HepG2 (cell line): ENCODE measurements around the gene MAPK6. TPM values are rescaled to one million over a fixed set of nuclear protein-coding genes. Genes with fewer than 3 reads are reported as not detected.

Experiments
- ARNT2 ChIP-seq: sonication (generic); formaldehyde crosslinking; IDR thresholded peaks from 2 replicates; pipeline ENCODE4 v1.8.0; 2022; ENCODE audit warnings: mild to moderate bottlenecking, low read depth, missing genetic modification reagents, moderate library complexity
- CBFB ChIP-seq: sonication (generic); formaldehyde crosslinking; IDR thresholded peaks from 2 replicates; pipeline ENCODE4 v1.4.0; 2020; ENCODE audit warnings: missing genetic modification reagents
- DPF2 ChIP-seq: sonication (generic); formaldehyde crosslinking; IDR thresholded peaks from 2 replicates; pipeline ENCODE4 v1.4.0; 2020; ENCODE audit warnings: mild to moderate bottlenecking, low read depth, missing genetic modification reagents, borderline replicate concordance
- FOXP1 ChIP-seq, 2 experiments: fragments of 450-650 bp in 1 of 2; IDR thresholded peaks; 2 replicates each; pipeline ENCODE4 v1.6.1; 2017 to 2018; ENCODE audit warnings: antibody characterized with exemption in 1 of 2
- GPN1 ChIP-seq: sonication (generic); formaldehyde crosslinking; IDR thresholded peaks from 2 replicates; pipeline ENCODE4 v1.5.1; 2020; ENCODE audit warnings: missing genetic modification reagents, borderline replicate concordance
- HIC2 ChIP-seq: sonication (generic); formaldehyde crosslinking; IDR thresholded peaks from 2 replicates; pipeline ENCODE4 v1.9.0; 2022; ENCODE audit warnings: low read depth, missing genetic modification reagents
- KLF13 ChIP-seq: sonication (generic); formaldehyde crosslinking; IDR thresholded peaks from 2 replicates; pipeline ENCODE4 v1.4.0; 2020; ENCODE audit warnings: mild to moderate bottlenecking, missing genetic modification reagents
- KMT2A ChIP-seq: sonication (generic); formaldehyde crosslinking; IDR thresholded peaks from 2 replicates; pipeline ENCODE4 v1.4.0; 2020; ENCODE audit warnings: missing genetic modification reagents
- NR2F6 ChIP-seq, 2 experiments: IDR thresholded peaks; 2 replicates each; pipeline ENCODE4 v1.6.1; 2016; ENCODE audit warnings: antibody characterized with exemption in 1 of 2, mild to moderate bottlenecking in 1 of 2
- RARG ChIP-seq: sonication (generic); formaldehyde crosslinking; IDR thresholded peaks from 2 replicates; pipeline ENCODE4 v1.4.0; 2020; ENCODE audit warnings: low read depth, mild to moderate bottlenecking, missing genetic modification reagents
- SALL2 ChIP-seq: sonication (generic); formaldehyde crosslinking; IDR thresholded peaks from 2 replicates; pipeline ENCODE4 v1.8.1; 2023; ENCODE audit warnings: mild to moderate bottlenecking, missing genetic modification reagents, inconsistent platforms
- TCF7 ChIP-seq: sonication (generic); IDR thresholded peaks from 2 replicates; pipeline ENCODE4 v1.6.1; 2016; ENCODE audit warnings: antibody characterized with exemption, low read depth
- TFE3 ChIP-seq: IDR thresholded peaks from 2 replicates; pipeline ENCODE4 v1.6.1; 2016
- ZBTB10 ChIP-seq: sonication (generic); formaldehyde crosslinking; IDR thresholded peaks from 2 replicates; pipeline ENCODE4 v1.4.0; 2020; ENCODE audit warnings: missing genetic modification reagents, borderline replicate concordance
- ZBTB3 ChIP-seq: sonication (generic); formaldehyde crosslinking; IDR thresholded peaks from 2 replicates; pipeline ENCODE4 v1.4.0; 2020; ENCODE audit warnings: low read depth, mild to moderate bottlenecking, moderate library complexity, missing genetic modification reagents, borderline replicate concordance
- ZNF20 ChIP-seq: sonication (generic); formaldehyde crosslinking; IDR thresholded peaks from 2 replicates; pipeline ENCODE4 v1.4.0; 2020; ENCODE audit warnings: mild to moderate bottlenecking, moderate library complexity, missing genetic modification reagents
- ZNF260 ChIP-seq: sonication (generic); formaldehyde crosslinking; IDR thresholded peaks from 2 replicates; pipeline ENCODE4 v1.4.0; 2020; ENCODE audit warnings: missing genetic modification reagents, low read depth, mild to moderate bottlenecking, borderline replicate concordance
- ZNF280B ChIP-seq: sonication (generic); formaldehyde crosslinking; IDR thresholded peaks from 2 replicates; pipeline ENCODE4 v1.5.0; 2020; ENCODE audit warnings: missing genetic modification reagents, mild to moderate bottlenecking, borderline replicate concordance
- ZNF333 ChIP-seq: sonication (generic); formaldehyde crosslinking; IDR thresholded peaks from 2 replicates; pipeline ENCODE4 v1.4.0; 2020; ENCODE audit warnings: mild to moderate bottlenecking, missing genetic modification reagents, borderline replicate concordance
- ZNF501 ChIP-seq: sonication (generic); formaldehyde crosslinking; IDR thresholded peaks from 2 replicates; pipeline ENCODE4 v1.5.1; 2020; ENCODE audit warnings: mild to moderate bottlenecking, moderate library complexity, missing genetic modification reagents
- ZNF614 ChIP-seq: IDR thresholded peaks from 2 replicates; pipeline ENCODE4 v1.6.1; 2018; ENCODE audit warnings: missing biosample characterization, missing genetic modification reagents, inconsistent platforms, borderline replicate concordance
- ZSCAN20 ChIP-seq: sonication (generic); formaldehyde crosslinking; IDR thresholded peaks from 2 replicates; pipeline ENCODE4 v1.4.0; 2020; ENCODE audit warnings: missing genetic modification reagents, mild to moderate bottlenecking, borderline replicate concordance
- polyA plus RNA-seq, 8 experiments: library from polyadenylated mRNA; depleted of rRNA in 3 of 8; stranded (reverse) in 7 of 8; unstranded in 1 of 8; fragments of >200 nt; fragmentation: Illumina TruSeq in 4 of 8; extraction: Trizol in 4 of 8; gene quantifications; 2 replicates each; pipeline versions ENCODE4 v1.2.1 to v1.2.3, GENCODE V29; 2011 to 2016; ENCODE audit warnings: low read depth in 4 of 8, missing spikeins in 1 of 8, mixed read lengths in 1 of 8; ENCODE audit not compliant: insufficient read depth in 1 of 8
- total RNA-seq, 5 experiments: library from RNA; depleted of rRNA; stranded (reverse); fragments of >200 nt; fragmentation: Illumina TruSeq; extraction: Trizol; gene quantifications; 2 replicates each; pipeline ENCODE4 v1.2.3, GENCODE V29; 2016; ENCODE audit warnings: low read depth in 1 of 5

The MAPK6 gene
- total and polyA plus RNA-seq, 2 of the 13 experiments (the other 11 are each of a cell fraction or from before 2014, with no cell fraction given): 89.5 to 99.7 TPM

- no peak for TF ChIP-seq ZNF333
- no peak for TF ChIP-seq NR2F6 (IDR thresholded peaks at IDR 0.05)
- peak; percentile 24; the same call in 1 of the 2 replicates for TF ChIP-seq NR2F6 (CRISPR knock-in tag; IDR thresholded peaks at IDR 0.05)
- no peak for TF ChIP-seq ZBTB10 (CRISPR knock-in tag)
- TF ChIP-seq ZSCAN20 (CRISPR knock-in tag): no peak
- TF ChIP-seq ZNF260: no peak
- 0 out of 2 replicates have a peak, but pooled peaks have one; percentile 11 for TF ChIP-seq TCF7
- TF ChIP-seq GPN1 (CRISPR knock-in tag): no peak
- TF ChIP-seq RARG (CRISPR knock-in tag): no peak
- TF ChIP-seq DPF2 (CRISPR knock-in tag): peak; percentile 73; the same call in 1 of the 2 replicates
- no peak for TF ChIP-seq CBFB (CRISPR knock-in tag)
- TF ChIP-seq ARNT2 (CRISPR knock-in tag): peak; percentile 12; the same call in 1 of the 2 replicates
- no peak for TF ChIP-seq KMT2A (CRISPR knock-in tag)
- no peak for TF ChIP-seq ZBTB3 (CRISPR knock-in tag)
- no peak for TF ChIP-seq ZNF614 (CRISPR knock-in tag)
- no peak for TF ChIP-seq ZNF20 (CRISPR knock-in tag)
- no peak for TF ChIP-seq HIC2
- no peak for TF ChIP-seq FOXP1 (IDR thresholded peaks at IDR 0.05)
- TF ChIP-seq FOXP1 (CRISPR knock-in tag; IDR thresholded peaks at IDR 0.05): peak; percentile 50; the same call in 1 of the 2 replicates
- TF ChIP-seq TFE3 (CRISPR knock-in tag): no peak
- TF ChIP-seq SALL2 (CRISPR knock-in tag): no peak
- TF ChIP-seq KLF13 (CRISPR knock-in tag): no peak
- no peak for TF ChIP-seq ZNF280B (CRISPR knock-in tag)
- peak; percentile 53; the same call in 1 of the 2 replicates for TF ChIP-seq ZNF501 (CRISPR knock-in tag)
Measured at GRCh38 chr15:51970132-51970817, 48.7 kb upstream of the MAPK6 start (continued).
